IMR-90 (cell line): ENCODE measurements around the gene CAPN10. TPM values are rescaled to one million over a fixed set of nuclear protein-coding genes. Genes with fewer than 3 reads are reported as not detected.

Experiments
- ATAC-seq: fragments of 200-7000 bp; cut with Tn5 transposase; 2 replicates; pipeline ENCODE4 v1.9.1; 2020; ENCODE audit warnings: low read depth, mild to moderate bottlenecking, moderate library complexity
- BruUV-seq: library from RNA; stranded (reverse); fragments of 400-500 nt; replicated peaks from 2 replicates; lab custom pipeline; 2021; lab: Mats Ljungman, UMichigan
- CTCF ChIA-PET: fragments of 300-600 bp; formaldehyde crosslinking; extraction: SDS; loops from one replicate; lab custom pipeline; 2021; ENCODE audit warnings: antibody characterized with exemption; lab: Yijun Ruan, JAX
- POLR2A ChIA-PET: fragments of 300-600 bp; sonication (Branson Sonifier 250); formaldehyde crosslinking; loops from one replicate; lab custom pipeline; 2022; ENCODE audit warnings: antibody characterized with exemption; ENCODE audit not compliant: unreplicated experiment; lab: Charles Lee
- DNase-seq: peaks from one replicate; pipeline ENCODE4 v3.0.0; 2013
- H2AFZ ChIP-seq: replicated peaks from 2 replicates; pipeline ENCODE3; 2013; ENCODE audit warnings: low read length, mild to moderate bottlenecking; ENCODE audit not compliant: poor library complexity
- H2AK5ac ChIP-seq: 2 replicates; pipeline ENCODE4 v1.6.1; 2013; ENCODE audit warnings: low read depth, low read length, inconsistent platforms
- H2AK9ac ChIP-seq: replicated peaks from 2 replicates; pipeline ENCODE3; 2013; ENCODE audit warnings: mild to moderate bottlenecking, low read depth, low read length, moderate library complexity; ENCODE audit not compliant: poor library complexity
- H2BK120ac ChIP-seq: 2 replicates; pipeline ENCODE4 v1.6.1; 2013; ENCODE audit warnings: low read depth, low read length, inconsistent platforms
- H2BK15ac ChIP-seq: 3 replicates; pipeline ENCODE4 v1.6.1; 2013; ENCODE audit warnings: low read depth, low read length, inconsistent platforms
- H2BK20ac ChIP-seq: 2 replicates; pipeline ENCODE4 v1.6.1; 2013; ENCODE audit warnings: low read depth, mild to moderate bottlenecking, inconsistent platforms, low read length, moderate library complexity
- H2BK5ac ChIP-seq: 2 replicates; pipeline ENCODE4 v1.6.1; 2013; ENCODE audit warnings: mild to moderate bottlenecking, low read depth, low read length, inconsistent platforms; ENCODE audit not compliant: poor library complexity, severe bottlenecking
- H3K14ac ChIP-seq: replicated peaks from 2 replicates; pipeline ENCODE4 v1.6.1; 2013; ENCODE audit warnings: low read depth, low read length, inconsistent platforms
- H3K18ac ChIP-seq: 2 replicates; pipeline ENCODE4 v1.6.1; 2013; ENCODE audit warnings: low read depth, low read length, control low read depth
- H3K23ac ChIP-seq: 2 replicates; pipeline ENCODE4 v1.6.1; 2013; ENCODE audit warnings: low read depth, low read length, inconsistent platforms
- H3K27ac ChIP-seq: 2 replicates; pipeline ENCODE4 v1.5.1; 2013; ENCODE audit warnings: mild to moderate bottlenecking, control low read depth, low read length; ENCODE audit not compliant: insufficient read depth
- H3K27me3 ChIP-seq: 2 replicates; pipeline ENCODE4 v1.6.1; 2013; ENCODE audit warnings: low read length; ENCODE audit not compliant: control insufficient read depth, insufficient read depth
- H3K36me3 ChIP-seq: 2 replicates; pipeline ENCODE4 v1.6.1; 2013; ENCODE audit warnings: low read length, mixed read lengths; ENCODE audit not compliant: control insufficient read depth, insufficient read depth
- H3K4ac ChIP-seq: 2 replicates; pipeline ENCODE4 v1.6.1; 2013; ENCODE audit warnings: low read depth, low read length, inconsistent platforms
- H3K4me1 ChIP-seq: 2 replicates; pipeline ENCODE4 v1.6.1; 2013; ENCODE audit warnings: low read length, mixed read lengths; ENCODE audit not compliant: control insufficient read depth, insufficient read depth
- H3K4me2 ChIP-seq: 2 replicates; pipeline ENCODE4 v1.6.1; 2013; ENCODE audit warnings: low read depth, mild to moderate bottlenecking, control low read depth, low read length, moderate library complexity
- H3K4me3 ChIP-seq: 2 replicates; pipeline ENCODE4 v1.5.1; 2013; ENCODE audit warnings: low read depth, mild to moderate bottlenecking, control low read depth, low read length, moderate library complexity; ENCODE audit not compliant: insufficient read depth
- H3K56ac ChIP-seq: 2 replicates; pipeline ENCODE4 v1.6.1; 2013; ENCODE audit warnings: low read length, inconsistent platforms; ENCODE audit not compliant: insufficient read depth; ENCODE audit errors: extremely low read depth
- H3K79me1 ChIP-seq, 2 experiments: 2 replicates each; pipeline ENCODE4 v1.6.1; 2013; ENCODE audit warnings: low read length in 2 of 2, inconsistent platforms in 1 of 2, low read depth in 1 of 2
- H3K9ac ChIP-seq: 2 replicates; pipeline ENCODE4 v1.6.1; 2013; ENCODE audit warnings: low read depth, low read length, control low read depth
- H3K9me1 ChIP-seq: 2 replicates; pipeline ENCODE4 v1.6.1; 2013; ENCODE audit warnings: low read length, inconsistent platforms; ENCODE audit not compliant: insufficient read depth
- H3K9me3 ChIP-seq: 2 replicates; pipeline ENCODE4 v1.6.1; 2013; ENCODE audit warnings: low read length; ENCODE audit not compliant: control insufficient read depth, insufficient read depth
- H4K20me1 ChIP-seq: 2 replicates; pipeline ENCODE4 v1.6.1; 2013; ENCODE audit warnings: low read length, inconsistent platforms; ENCODE audit not compliant: insufficient read depth
- H4K5ac ChIP-seq: 2 replicates; pipeline ENCODE4 v1.6.1; 2013; ENCODE audit warnings: mild to moderate bottlenecking, low read depth, low read length, control low read depth
- H4K8ac ChIP-seq, 2 experiments: 2 replicates each; pipeline ENCODE4 v1.6.1; 2013; ENCODE audit warnings: low read depth in 2 of 2, low read length in 2 of 2, control low read depth in 1 of 2, inconsistent platforms in 1 of 2
- H4K91ac ChIP-seq: 2 replicates; pipeline ENCODE4 v1.6.1; 2013; ENCODE audit warnings: low read depth, low read length, inconsistent platforms; ENCODE audit not compliant: insufficient read depth
- BHLHE40 ChIP-seq: fragments of 150-350 bp; IDR thresholded peaks from 2 replicates; pipeline ENCODE4 v1.6.1; 2016; ENCODE audit warnings: mild to moderate bottlenecking, low read depth, low read length
- CEBPB ChIP-seq: IDR thresholded peaks from 2 replicates; pipeline ENCODE4 v1.6.1; 2012; ENCODE audit warnings: low read depth, low read length, improper control_type of control experiment
- CHD1 ChIP-seq: IDR thresholded peaks from 2 replicates; pipeline ENCODE4 v1.6.1; 2012; ENCODE audit warnings: low read depth, low read length, improper control_type of control experiment
- CTCF ChIP-seq: conservative IDR thresholded peaks from 2 replicates; pipeline ENCODE4 v1.5.1; 2012; ENCODE audit warnings: mild to moderate bottlenecking, low read depth, low read length, improper control_type of control experiment
- ELK1 ChIP-seq: fragments of 150-350 bp; IDR thresholded peaks from 2 replicates; pipeline ENCODE4 v1.6.1; 2016; ENCODE audit warnings: low read depth, mild to moderate bottlenecking, low read length, moderate library complexity, borderline replicate concordance
- FOS ChIP-seq: fragments of 150-350 bp; IDR thresholded peaks from 2 replicates; pipeline ENCODE4 v1.6.1; 2016; ENCODE audit warnings: low read depth, low read length
- MAFK ChIP-seq: IDR thresholded peaks from 2 replicates; pipeline ENCODE4 v1.6.1; 2012; ENCODE audit warnings: low read depth, low read length, improper control_type of control experiment
- MAZ ChIP-seq: IDR thresholded peaks from 2 replicates; pipeline ENCODE4 v1.6.1; 2012; ENCODE audit warnings: low read depth, mild to moderate bottlenecking, low read length, improper control_type of control experiment, moderate library complexity, borderline replicate concordance
- MXI1 ChIP-seq: IDR thresholded peaks from 2 replicates; pipeline ENCODE4 v1.6.1; 2012; ENCODE audit warnings: low read depth, mild to moderate bottlenecking, low read length, moderate library complexity, borderline replicate concordance
- NFE2L2 ChIP-seq: fragments of 150-350 bp; IDR thresholded peaks from 2 replicates; pipeline ENCODE4 v1.6.1; 2016; ENCODE audit warnings: low read depth, mild to moderate bottlenecking, low read length
- POLR2A ChIP-seq: IDR thresholded peaks from 2 replicates; pipeline ENCODE4 v1.6.1; 2012; ENCODE audit warnings: mild to moderate bottlenecking, low read depth, low read length
- RAD21 ChIP-seq: IDR thresholded peaks from 2 replicates; pipeline ENCODE4 v1.6.1; 2012; ENCODE audit warnings: low read length, improper control_type of control experiment
- RCOR1 ChIP-seq: IDR thresholded peaks from 2 replicates; pipeline ENCODE4 v1.6.1; 2012; ENCODE audit warnings: mild to moderate bottlenecking, low read length, improper control_type of control experiment; ENCODE audit not compliant: insufficient replicate concordance
- RFX5 ChIP-seq: IDR thresholded peaks from 2 replicates; pipeline ENCODE4 v1.8.0; 2012; ENCODE audit warnings: low read depth, mild to moderate bottlenecking, low read length, moderate library complexity
- SMC3 ChIP-seq: fragments of 150-350 bp; IDR thresholded peaks from 2 replicates; pipeline ENCODE4 v1.6.1; 2016; ENCODE audit warnings: low read depth, mild to moderate bottlenecking, antibody characterized with exemption, low read length, moderate library complexity
- WGBS, 2 experiments: methylation state at CpG; one replicate each; pipeline versions ENCODE4 v1.1.5 to v1.1.7; 2013; ENCODE audit warnings: missing lambda C conversion rate in 2 of 2; ENCODE audit not compliant: insufficient read length in 1 of 2; ENCODE audit errors: extremely low coverage in 2 of 2; 5-methylcytosine and 5-hydroxymethylcytosine counted together
- dilution Hi-C: fragments of 300-500 bp; cut with HindIII; formaldehyde crosslinking; loops from one replicate; pipeline ENCODE4 v1.14.3; 2018; ENCODE audit warnings: low sequenced_read_pairs; ENCODE audit not compliant: unreplicated experiment
- in situ Hi-C: fragments of 300-500 bp; cut with MboI; formaldehyde crosslinking; loops from 3 replicates; pipeline ENCODE4 v1.14.3; 2019; ENCODE audit warnings: low sequenced_read_pairs, inconsistent platforms, mixed read lengths
- intact Hi-C: fragments of 100-400 bp; cut with micrococcal nuclease; formaldehyde crosslinking; loops from 2 replicates; pipeline ENCODE4 v1.10.0; 2022
- polyA plus RNA-seq, 3 experiments: library from polyadenylated mRNA; depleted of rRNA; stranded (reverse); fragments of >200 nt; gene quantifications; 2 replicates each; pipeline ENCODE4 v1.2.3, GENCODE V29; 2012; ENCODE audit warnings: low replicate concordance in 1 of 3
- total RNA-seq: library from RNA; depleted of rRNA; stranded (reverse); fragments of >200 nt; gene quantifications from 2 replicates; pipeline ENCODE4 v1.2.3, GENCODE V29; 2012
- TF ChIP-seq, protein P1 (sequence below): fragments of 150-350 bp; IDR thresholded peaks from 2 replicates; pipeline ENCODE4 v1.6.1; 2017; ENCODE audit warnings: mild to moderate bottlenecking, antibody characterized with exemption, low read length, low read depth

The CAPN10 gene
- total and polyA plus RNA-seq, 2 of the 4 experiments (the other 2 are of a cell fraction) = 6.3 to 20.9 TPM

- Histone ChIP-seq H3K4me3 (no peak overlapping the region), H3K27me3 (peaks cover 12% of the 10 kb centered on the region; the same call in 1 of the 2 replicates), H4K5ac (no peak overlapping the region), H3K18ac (no peak overlapping the region), H2BK15ac (no peak overlapping the region), H4K8ac (no peak overlapping the region), H2BK20ac (no peak overlapping the region), H2BK120ac (no peak overlapping the region), H4K91ac (no peak overlapping the region), H3K4ac (no peak overlapping the region), H2AK9ac (no peak overlapping the region), H3K36me3 (no peaks in the 10 kb centered on the region), H3K4me2 (no peak overlapping the region), H3K56ac (no peak overlapping the region), H3K9ac (no peak overlapping the region), H4K20me1 (no peaks in the 10 kb centered on the region), H2BK5ac (no peak overlapping the region), H3K23ac (no peak overlapping the region), H3K27ac (no peak overlapping the region), H3K14ac (no peak overlapping the region), H3K4me1 (peaks cover 2% of the 10 kb centered on the region; the same call in 1 of the 2 replicates), H2AFZ (no peak overlapping the region), H3K9me3 (peaks cover 11% of the 10 kb centered on the region), H3K9me1 (no peaks in the 10 kb centered on the region), H3K79me1 (no peaks in the 10 kb centered on the region), H2AK5ac (no peak overlapping the region)
- DNase-seq (no peak), ATAC-seq (no peak)
- in situ Hi-C loops = no loop called here
- dilution Hi-C loops = no loop called here
- intact Hi-C loops = no loop called here
- POLR2A ChIA-PET = no interaction called here
- CTCF ChIA-PET = no interaction called here
- no TSS peak for BruUV-seq
- no peak for TF ChIP-seq CTCF
- no peak for TF ChIP-seq FOS
- TF ChIP-seq, protein P1, sequence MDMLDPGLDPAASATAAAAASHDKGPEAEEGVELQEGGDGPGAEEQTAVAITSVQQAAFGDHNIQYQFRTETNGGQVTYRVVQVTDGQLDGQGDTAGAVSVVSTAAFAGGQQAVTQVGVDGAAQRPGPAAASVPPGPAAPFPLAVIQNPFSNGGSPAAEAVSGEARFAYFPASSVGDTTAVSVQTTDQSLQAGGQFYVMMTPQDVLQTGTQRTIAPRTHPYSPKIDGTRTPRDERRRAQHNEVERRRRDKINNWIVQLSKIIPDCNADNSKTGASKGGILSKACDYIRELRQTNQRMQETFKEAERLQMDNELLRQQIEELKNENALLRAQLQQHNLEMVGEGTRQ = no peak
- TF ChIP-seq MAZ = no peak
- no peak for TF ChIP-seq CEBPB
- TF ChIP-seq RFX5 = no peak
- no peak for TF ChIP-seq RAD21
- no peak for TF ChIP-seq MAFK
- TF ChIP-seq BHLHE40 = no peak
- no peak for TF ChIP-seq RCOR1
- no peak for TF ChIP-seq CHD1
- no peak for TF ChIP-seq NFE2L2
- no peak for TF ChIP-seq MXI1
- no peak for TF ChIP-seq SMC3
- TF ChIP-seq ELK1 = no peak
- TF ChIP-seq POLR2A = no peak
- no CpG with 5 or more reads among the region's 5 CpGs for WGBS, 2 experiments
These were observed 43.1 kb downstream of the CAPN10 start for GRCh38 chr2:240629619-240629967.
